SK-N-SH (cell line): Measurements from ENCODE around the gene ZBTB7A.

Experiments
- FOXJ3 ChIP-seq: sonication (generic); formaldehyde crosslinking; IDR thresholded peaks from 2 replicates; pipeline ENCODE4 v1.5.1; 2020; ENCODE audit warnings: mild to moderate bottlenecking, missing genetic modification reagents
- JUND ChIP-seq: IDR thresholded peaks from 2 replicates; pipeline ENCODE4 v1.4.0; 2012
- POLR2AphosphoS5 ChIP-seq: IDR thresholded peaks from 2 replicates; pipeline ENCODE4 v1.6.1; 2012; ENCODE audit warnings: low read depth, low read length
- RXRA ChIP-seq: IDR thresholded peaks from 2 replicates; pipeline ENCODE4 v1.4.0; 2012; ENCODE audit warnings: low read depth, mild to moderate bottlenecking, borderline replicate concordance
- TAF1 ChIP-seq: IDR thresholded peaks from 2 replicates; pipeline ENCODE4 v1.6.1; 2012; ENCODE audit warnings: low read depth, mild to moderate bottlenecking, low read length, moderate library complexity, borderline replicate concordance
- TF ChIP-seq, protein P1 (sequence below): fragments of 200-600 bp; sonication (generic); IDR thresholded peaks from 2 replicates; pipeline ENCODE4 v1.6.1; 2017; ENCODE audit warnings: antibody characterized with exemption, mild to moderate bottlenecking, moderate library complexity
- TF ChIP-seq, protein P2 (sequence below): IDR thresholded peaks from 2 replicates; pipeline ENCODE4 v1.6.1; 2012; ENCODE audit warnings: mild to moderate bottlenecking, low read depth, low read length, moderate library complexity
- TF ChIP-seq, protein P3 (sequence below): IDR thresholded peaks from 2 replicates; pipeline ENCODE4 v1.4.0; 2012; ENCODE audit warnings: low read depth, borderline replicate concordance
- TF ChIP-seq, protein P4 (sequence below): IDR thresholded peaks from 2 replicates; pipeline ENCODE4 v1.4.0; 2012; ENCODE audit warnings: low read depth

DNA sequence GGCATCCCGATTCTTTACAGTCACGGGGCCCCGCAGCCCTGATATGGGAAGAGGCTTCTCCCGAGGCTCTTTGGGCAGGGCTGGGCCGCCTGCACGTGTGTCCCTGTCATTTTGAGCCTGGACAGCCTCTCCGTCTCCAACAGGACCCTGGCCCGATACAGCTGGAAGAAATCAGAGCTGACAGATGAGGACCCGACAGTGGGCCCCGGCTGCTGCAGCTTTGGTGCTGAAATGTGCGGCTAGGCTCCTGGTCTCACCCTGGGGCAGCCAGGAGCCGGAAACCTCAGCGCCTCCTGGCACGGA, 55.9 kb downstream of the ZBTB7A start:
- TF ChIP-seq, protein P1, sequence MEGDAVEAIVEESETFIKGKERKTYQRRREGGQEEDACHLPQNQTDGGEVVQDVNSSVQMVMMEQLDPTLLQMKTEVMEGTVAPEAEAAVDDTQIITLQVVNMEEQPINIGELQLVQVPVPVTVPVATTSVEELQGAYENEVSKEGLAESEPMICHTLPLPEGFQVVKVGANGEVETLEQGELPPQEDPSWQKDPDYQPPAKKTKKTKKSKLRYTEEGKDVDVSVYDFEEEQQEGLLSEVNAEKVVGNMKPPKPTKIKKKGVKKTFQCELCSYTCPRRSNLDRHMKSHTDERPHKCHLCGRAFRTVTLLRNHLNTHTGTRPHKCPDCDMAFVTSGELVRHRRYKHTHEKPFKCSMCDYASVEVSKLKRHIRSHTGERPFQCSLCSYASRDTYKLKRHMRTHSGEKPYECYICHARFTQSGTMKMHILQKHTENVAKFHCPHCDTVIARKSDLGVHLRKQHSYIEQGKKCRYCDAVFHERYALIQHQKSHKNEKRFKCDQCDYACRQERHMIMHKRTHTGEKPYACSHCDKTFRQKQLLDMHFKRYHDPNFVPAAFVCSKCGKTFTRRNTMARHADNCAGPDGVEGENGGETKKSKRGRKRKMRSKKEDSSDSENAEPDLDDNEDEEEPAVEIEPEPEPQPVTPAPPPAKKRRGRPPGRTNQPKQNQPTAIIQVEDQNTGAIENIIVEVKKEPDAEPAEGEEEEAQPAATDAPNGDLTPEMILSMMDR: no peak
- TF ChIP-seq, protein P2, sequence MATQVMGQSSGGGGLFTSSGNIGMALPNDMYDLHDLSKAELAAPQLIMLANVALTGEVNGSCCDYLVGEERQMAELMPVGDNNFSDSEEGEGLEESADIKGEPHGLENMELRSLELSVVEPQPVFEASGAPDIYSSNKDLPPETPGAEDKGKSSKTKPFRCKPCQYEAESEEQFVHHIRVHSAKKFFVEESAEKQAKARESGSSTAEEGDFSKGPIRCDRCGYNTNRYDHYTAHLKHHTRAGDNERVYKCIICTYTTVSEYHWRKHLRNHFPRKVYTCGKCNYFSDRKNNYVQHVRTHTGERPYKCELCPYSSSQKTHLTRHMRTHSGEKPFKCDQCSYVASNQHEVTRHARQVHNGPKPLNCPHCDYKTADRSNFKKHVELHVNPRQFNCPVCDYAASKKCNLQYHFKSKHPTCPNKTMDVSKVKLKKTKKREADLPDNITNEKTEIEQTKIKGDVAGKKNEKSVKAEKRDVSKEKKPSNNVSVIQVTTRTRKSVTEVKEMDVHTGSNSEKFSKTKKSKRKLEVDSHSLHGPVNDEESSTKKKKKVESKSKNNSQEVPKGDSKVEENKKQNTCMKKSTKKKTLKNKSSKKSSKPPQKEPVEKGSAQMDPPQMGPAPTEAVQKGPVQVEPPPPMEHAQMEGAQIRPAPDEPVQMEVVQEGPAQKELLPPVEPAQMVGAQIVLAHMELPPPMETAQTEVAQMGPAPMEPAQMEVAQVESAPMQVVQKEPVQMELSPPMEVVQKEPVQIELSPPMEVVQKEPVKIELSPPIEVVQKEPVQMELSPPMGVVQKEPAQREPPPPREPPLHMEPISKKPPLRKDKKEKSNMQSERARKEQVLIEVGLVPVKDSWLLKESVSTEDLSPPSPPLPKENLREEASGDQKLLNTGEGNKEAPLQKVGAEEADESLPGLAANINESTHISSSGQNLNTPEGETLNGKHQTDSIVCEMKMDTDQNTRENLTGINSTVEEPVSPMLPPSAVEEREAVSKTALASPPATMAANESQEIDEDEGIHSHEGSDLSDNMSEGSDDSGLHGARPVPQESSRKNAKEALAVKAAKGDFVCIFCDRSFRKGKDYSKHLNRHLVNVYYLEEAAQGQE: no peak
- TF ChIP-seq TAF1 (no peak), JUND (no peak), FOXJ3 (no peak), POLR2AphosphoS5 (no peak), RXRA (no peak)
- TF ChIP-seq, protein P3, sequence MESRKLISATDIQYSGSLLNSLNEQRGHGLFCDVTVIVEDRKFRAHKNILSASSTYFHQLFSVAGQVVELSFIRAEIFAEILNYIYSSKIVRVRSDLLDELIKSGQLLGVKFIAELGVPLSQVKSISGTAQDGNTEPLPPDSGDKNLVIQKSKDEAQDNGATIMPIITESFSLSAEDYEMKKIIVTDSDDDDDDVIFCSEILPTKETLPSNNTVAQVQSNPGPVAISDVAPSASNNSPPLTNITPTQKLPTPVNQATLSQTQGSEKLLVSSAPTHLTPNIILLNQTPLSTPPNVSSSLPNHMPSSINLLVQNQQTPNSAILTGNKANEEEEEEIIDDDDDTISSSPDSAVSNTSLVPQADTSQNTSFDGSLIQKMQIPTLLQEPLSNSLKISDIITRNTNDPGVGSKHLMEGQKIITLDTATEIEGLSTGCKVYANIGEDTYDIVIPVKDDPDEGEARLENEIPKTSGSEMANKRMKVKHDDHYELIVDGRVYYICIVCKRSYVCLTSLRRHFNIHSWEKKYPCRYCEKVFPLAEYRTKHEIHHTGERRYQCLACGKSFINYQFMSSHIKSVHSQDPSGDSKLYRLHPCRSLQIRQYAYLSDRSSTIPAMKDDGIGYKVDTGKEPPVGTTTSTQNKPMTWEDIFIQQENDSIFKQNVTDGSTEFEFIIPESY: no peak
- TF ChIP-seq, protein P4, sequence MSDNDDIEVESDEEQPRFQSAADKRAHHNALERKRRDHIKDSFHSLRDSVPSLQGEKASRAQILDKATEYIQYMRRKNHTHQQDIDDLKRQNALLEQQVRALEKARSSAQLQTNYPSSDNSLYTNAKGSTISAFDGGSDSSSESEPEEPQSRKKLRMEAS: no peak
